Measurements from ENCODE around the gene UNC119B.

The UNC119B gene

GRCh38 chr12:120759591-120760348 lies 49.5 kb downstream of the UNC119B start:
- intact Hi-C loops (cut with DNase I): loop anchor here (5.0 kb wide), 1 partner anchor 143 kb away; the partner anchor contains the start of gene SPPL3

GRCh38 chr12:120760349-120761254 lies 50.3 kb downstream of the UNC119B start:
- no peak for DNase-seq
- intact Hi-C loops (cut with DNase I): loop anchor here (5.0 kb wide), 1 partner anchor 142 kb away; the partner anchor contains the start of gene SPPL3

More at GRCh38 chr12:120759591-120760348, 49.5 kb downstream of the UNC119B start:
- no peak for DNase-seq

GRCh38 chr12:120761519-120761934 lies 51.3 kb downstream of the UNC119B start:
- intact Hi-C loops (cut with DNase I): loop anchor here (5.0 kb wide), 1 partner anchor 141 kb away; the partner anchor contains the start of gene SPPL3
- no peak for DNase-seq

- intact Hi-C loops (cut with DNase I): loop anchor here (5.0 kb wide), 1 partner anchor 140 kb away; the partner anchor contains the start of gene SPPL3
- DNase-seq: no peak
These were observed 51.8 kb downstream of the UNC119B start for GRCh38 chr12:120762086-120762485.

- intact Hi-C loops (cut with DNase I): loop anchor here (5.0 kb wide), 1 partner anchor 139 kb away; the partner anchor contains the start of gene SPPL3
- no peak for DNase-seq
These were observed 53.0 kb downstream of the UNC119B start for GRCh38 chr12:120763250-120763649.

- intact Hi-C loops (cut with DNase I): loop anchor here (5.0 kb wide), 1 partner anchor 137 kb away; the partner anchor contains the start of gene SPPL3
- no peak for DNase-seq
These were observed 54.6 kb downstream of the UNC119B start for GRCh38 chr12:120764816-120765215.

GRCh38 chr12:120766566-120766965 lies 56.3 kb downstream of the UNC119B start:
- no peak for DNase-seq
- intact Hi-C loops (cut with DNase I): no loop called here

- no peak for DNase-seq
- intact Hi-C loops (cut with DNase I): no loop called here
These were observed 57.1 kb downstream of the UNC119B start for GRCh38 chr12:120767071-120768024.

- intact Hi-C loops (cut with DNase I): no loop called here
- DNase-seq: no peak
These were observed 60.8 kb downstream of the UNC119B start for GRCh38 chr12:120771097-120771496.
